Mesenchymal stem cell (in vitro differentiated cells and primary cell): Measurements from ENCODE around the gene PARK7.
A peak's percentile ranks its signal among the peaks of the same experiment; 100 is the strongest.
"Not testable (repeated sequence)": the region's sequence is repeated elsewhere in the genome, so short reads cannot be mapped to it uniquely, and the experiment has no call there.

Experiments used
- DNase-seq: peaks from one replicate; pipeline ENCODE4 v3.0.0-alpha.2; 2013
- H2AFZ ChIP-seq: one replicate; pipeline ENCODE4 v1.6.1; 2013; ENCODE audit warnings: low read depth, mild to moderate bottlenecking, control low read depth, inconsistent platforms, low read length, moderate library complexity
- H2AK5ac ChIP-seq: 2 replicates; pipeline ENCODE4 v1.6.1; 2013; ENCODE audit warnings: low read length, moderate library complexity, mild to moderate bottlenecking, inconsistent platforms; ENCODE audit not compliant: severe bottlenecking
- H2BK120ac ChIP-seq: one replicate; pipeline ENCODE4 v1.6.1; 2013; ENCODE audit warnings: low read depth, mild to moderate bottlenecking, inconsistent platforms, low read length, moderate library complexity
- H2BK12ac ChIP-seq, 2 experiments: one replicate each; pipeline ENCODE4 v1.6.1; 2013; ENCODE audit warnings: inconsistent platforms in 2 of 2, low read length in 2 of 2, mild to moderate bottlenecking in 2 of 2, moderate library complexity in 2 of 2, control low read depth in 1 of 2
- H2BK15ac ChIP-seq: one replicate; pipeline ENCODE4 v1.6.1; 2013; ENCODE audit warnings: mild to moderate bottlenecking, low read depth, inconsistent platforms; ENCODE audit not compliant: poor library complexity, severe bottlenecking
- H2BK5ac ChIP-seq: 2 replicates; pipeline ENCODE4 v1.6.1; 2013; ENCODE audit warnings: low read depth, mild to moderate bottlenecking, low read length, control low read depth, inconsistent platforms; ENCODE audit not compliant: poor library complexity, severe bottlenecking
- H3K14ac ChIP-seq, 2 experiments: one replicate each; pipeline ENCODE4 v1.6.1; 2013; ENCODE audit warnings: inconsistent platforms in 2 of 2, low read length in 2 of 2, control low read depth in 1 of 2, mild to moderate bottlenecking in 1 of 2, moderate library complexity in 1 of 2
- H3K18ac ChIP-seq, 2 experiments: one replicate each; pipeline ENCODE4 v1.6.1; 2013; ENCODE audit warnings: inconsistent platforms in 2 of 2, low read length in 2 of 2, control low read depth in 1 of 2, low read depth in 1 of 2, mild to moderate bottlenecking in 1 of 2
- H3K23ac ChIP-seq, 2 experiments: one replicate each; pipeline ENCODE4 v1.6.1; 2013; ENCODE audit warnings: inconsistent platforms in 2 of 2, low read length in 2 of 2, mild to moderate bottlenecking in 2 of 2, moderate library complexity in 2 of 2, control low read depth in 1 of 2
- H3K27ac ChIP-seq: 2 replicates; pipeline ENCODE4 v1.5.1; 2013; ENCODE audit warnings: mild to moderate bottlenecking, moderate library complexity, low read length, control low read depth, inconsistent platforms; ENCODE audit not compliant: poor library complexity, severe bottlenecking
- H3K27me3 ChIP-seq, 2 experiments: 2 replicates each; pipeline versions ENCODE4 v1.6.1 to v1.7.0; 2013; ENCODE audit warnings: low read length in 2 of 2, mild to moderate bottlenecking in 2 of 2, moderate library complexity in 2 of 2, control low read depth in 1 of 2, inconsistent platforms in 1 of 2; ENCODE audit not compliant: control insufficient read depth in 1 of 2, insufficient read depth in 1 of 2
- H3K36me3 ChIP-seq, 2 experiments: 2 replicates each; pipeline versions ENCODE4 v1.6.1 to v1.7.0; 2013; ENCODE audit warnings: low read length in 2 of 2, control low read depth in 1 of 2, inconsistent platforms in 1 of 2, low read depth in 1 of 2, mild to moderate bottlenecking in 1 of 2; ENCODE audit not compliant: insufficient read depth in 2 of 2, control insufficient read depth in 1 of 2
- H3K4ac ChIP-seq, 2 experiments: one replicate each; pipeline ENCODE4 v1.6.1; 2013; ENCODE audit warnings: inconsistent platforms in 2 of 2, low read length in 2 of 2, mild to moderate bottlenecking in 2 of 2, moderate library complexity in 2 of 2, control low read depth in 1 of 2, low read depth in 1 of 2
- H3K4me1 ChIP-seq: 2 replicates; pipeline ENCODE4 v1.6.1; 2013; ENCODE audit warnings: low read depth, low read length, control low read depth; ENCODE audit not compliant: control insufficient read depth, insufficient read depth
- H3K4me2 ChIP-seq: 2 replicates; pipeline ENCODE4 v1.6.1; 2013; ENCODE audit warnings: low read length, mild to moderate bottlenecking, inconsistent platforms; ENCODE audit not compliant: poor library complexity, severe bottlenecking
- H3K4me3 ChIP-seq, 2 experiments: 2 replicates each; pipeline versions ENCODE4 v1.5.1 to v1.7.0; 2013; ENCODE audit warnings: low read length in 2 of 2, mild to moderate bottlenecking in 2 of 2, control low read depth in 1 of 2, low read depth in 1 of 2; ENCODE audit not compliant: insufficient read depth in 1 of 2
- H3K79me1 ChIP-seq: replicated peaks from 2 replicates; pipeline ENCODE4 v1.6.1; 2013; ENCODE audit warnings: mild to moderate bottlenecking, control low read depth, low read length, inconsistent platforms; ENCODE audit not compliant: poor library complexity, severe bottlenecking
- H3K9ac ChIP-seq: 2 replicates; pipeline ENCODE4 v1.7.0; 2013; ENCODE audit warnings: mild to moderate bottlenecking, low read length, moderate library complexity
- H3K9me3 ChIP-seq: 2 replicates; pipeline ENCODE4 v1.7.0; 2013; ENCODE audit warnings: mild to moderate bottlenecking, low read length; ENCODE audit not compliant: control insufficient read depth
- H4K8ac ChIP-seq: one replicate; pipeline ENCODE4 v1.6.1; 2013; ENCODE audit warnings: inconsistent platforms, mild to moderate bottlenecking, low read length, moderate library complexity
- H4K91ac ChIP-seq: one replicate; pipeline ENCODE4 v1.6.1; 2013; ENCODE audit warnings: mild to moderate bottlenecking, low read length, inconsistent platforms
- WGBS: methylation state at CpG from one replicate; pipeline ENCODE4 v1.1.7; 2013; ENCODE audit warnings: mixed read lengths; 5-methylcytosine and 5-hydroxymethylcytosine counted together

The PARK7 gene

DNA sequence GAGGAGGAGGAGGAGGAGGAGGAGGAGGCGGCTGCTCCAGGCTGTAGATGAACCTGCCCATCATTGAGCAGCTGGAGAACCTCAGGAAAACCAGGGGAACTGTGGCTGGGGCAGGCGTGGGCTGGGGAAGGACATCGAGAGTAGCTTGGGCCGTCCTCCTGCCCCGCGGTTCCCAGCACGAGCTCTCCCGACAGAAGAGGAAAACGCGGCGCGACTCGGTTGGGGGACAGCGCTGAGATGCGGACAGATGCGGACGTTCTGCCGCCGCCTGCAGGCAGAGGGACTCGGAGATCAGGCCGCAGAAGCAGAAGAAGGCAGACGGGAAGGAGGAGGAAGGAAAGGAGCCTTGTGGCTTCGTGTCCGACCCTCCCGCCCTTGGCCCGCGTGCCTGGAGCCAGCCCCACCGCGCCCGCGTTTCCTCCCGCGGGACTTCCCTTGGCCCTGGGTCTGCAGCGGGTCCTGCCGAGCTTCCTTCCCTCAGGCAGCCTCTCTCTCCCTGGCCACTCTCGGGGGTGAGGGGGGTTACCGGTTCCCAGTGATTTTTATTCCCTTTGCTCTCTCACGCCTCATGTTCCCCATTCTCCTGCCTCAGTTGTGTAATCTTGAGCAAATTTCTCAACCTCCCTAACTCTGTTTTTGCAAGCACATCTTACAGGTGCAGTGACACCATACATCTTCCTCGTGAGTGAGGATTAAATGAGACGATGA lies 19.1 kb upstream of the PARK7 start:
- H3K9ac ChIP-seq, result peak overlapping the region; percentile 34
- H3K14ac ChIP-seq, result peak overlapping the region in 1 of 2 experiments; percentile 51
- H3K27ac ChIP-seq, result no peak overlapping the region
- H3K4me1 ChIP-seq, result peaks cover 7% of the 10 kb centered on the region
- 13% methylated on average over 39 of the region's 40 CpGs for WGBS
- no peak overlapping the region for H3K4me2 ChIP-seq
- H3K79me1 ChIP-seq, result no peaks in the 10 kb centered on the region
- H3K36me3 ChIP-seq, result no peaks in the 10 kb centered on the region
- H4K8ac ChIP-seq, result peak overlapping the region; percentile 67
- peaks cover 16 to 19% of the 10 kb centered on the region in 2 experiments for H3K27me3 ChIP-seq
- H2AFZ ChIP-seq, result peak overlapping the region; percentile 54
- peak overlapping the region in 1 of 2 experiments; percentile 67 for H3K4me3 ChIP-seq
- H2BK15ac ChIP-seq, result peak overlapping the region; percentile 86
- peak overlapping the region; percentile 72 to 92 for H3K18ac ChIP-seq
- H3K23ac ChIP-seq, result no peak overlapping the region
- H3K4ac ChIP-seq, result peak overlapping the region; percentile 40 to 42
- peak overlapping the region; percentile 50 to 87 for H2BK12ac ChIP-seq
- H3K9me3 ChIP-seq, result no peaks in the 10 kb centered on the region
- peak; percentile 73 for DNase-seq
- H2BK120ac ChIP-seq, result peak overlapping the region; percentile 27
- no peak overlapping the region for H2AK5ac ChIP-seq
- H4K91ac ChIP-seq, result peak overlapping the region; percentile 79
- H2BK5ac ChIP-seq, result no peak overlapping the region

GRCh38 chr1:7943251-7943650 lies 18.3 kb upstream of the PARK7 start:
- Histone ChIP-seq H3K36me3 (no peaks in the 10 kb centered on the region), H2BK15ac (no peak overlapping the region), H2BK120ac (no peak overlapping the region), H3K4me3 (no peak overlapping the region), H3K23ac (no peak overlapping the region), H3K4me1 (peaks cover 7% of the 10 kb centered on the region), H3K79me1 (no peaks in the 10 kb centered on the region), H2AK5ac (no peak overlapping the region), H2AFZ (no peak overlapping the region), H3K4me2 (no peak overlapping the region), H3K9me3 (no peaks in the 10 kb centered on the region), H3K9ac (no peak overlapping the region), H2BK5ac (no peak overlapping the region), H3K14ac (no peak overlapping the region), H2BK12ac (no peak overlapping the region), H4K8ac (no peak overlapping the region), H3K27ac (no peak overlapping the region), H3K18ac (no peak overlapping the region), H3K27me3 (peaks cover 16 to 18% of the 10 kb centered on the region in 2 experiments), H3K4ac (no peak overlapping the region), H4K91ac (no peak overlapping the region)
- 35% methylated on average over 2 of the region's 2 CpGs for WGBS
- peak; percentile 12 for DNase-seq

DNA sequence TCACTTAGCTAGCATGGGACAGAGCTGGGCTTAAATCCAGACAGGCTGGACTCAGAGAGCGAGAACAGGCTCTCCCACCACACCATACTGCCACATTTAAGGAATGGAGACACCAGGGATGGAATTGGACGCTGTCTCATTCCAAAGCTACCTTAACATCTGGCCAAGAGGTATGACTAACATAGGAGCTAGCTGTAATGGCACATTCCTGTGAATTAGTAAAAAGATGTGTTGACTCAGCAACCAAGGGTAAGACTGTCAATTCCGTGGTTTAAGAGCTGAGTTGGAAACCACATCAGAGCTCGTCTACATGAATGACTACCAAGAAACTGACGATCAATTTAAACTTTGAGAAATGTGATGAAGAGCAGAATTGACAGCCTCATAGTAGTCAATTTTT lies 12.6 kb upstream of the PARK7 start:
- Histone ChIP-seq H3K27ac (no peak overlapping the region), H3K27me3 (no peaks in the 10 kb centered on the region), H3K4me1 (no peaks in the 10 kb centered on the region), H2BK5ac (no peak overlapping the region), H3K9me3 (no peaks in the 10 kb centered on the region), H2AK5ac (no peak overlapping the region), H2BK15ac (no peak overlapping the region), H3K4me3 (no peak overlapping the region), H3K14ac (no peak overlapping the region), H2AFZ (no peak overlapping the region), H3K23ac (no peak overlapping the region), H3K36me3 (no peaks in the 10 kb centered on the region), H4K91ac (no peak overlapping the region), H3K4ac (no peak overlapping the region), H3K18ac (no peak overlapping the region), H3K9ac (no peak overlapping the region), H2BK120ac (no peak overlapping the region), H2BK12ac (no peak overlapping the region), H3K4me2 (no peak overlapping the region), H4K8ac (no peak overlapping the region), H3K79me1 (no peaks in the 10 kb centered on the region)
- peak; percentile 25 for DNase-seq
- WGBS, result 38% methylated on average over 4 of the region's 5 CpGs

GRCh38 chr1:7952791-7953190 lies 8.7 kb upstream of the PARK7 start:
- H3K27me3 ChIP-seq, H3K4me3 ChIP-seq, H3K4me1 ChIP-seq, H2BK15ac ChIP-seq, H3K23ac ChIP-seq, DNase-seq, H3K14ac ChIP-seq, H3K27ac ChIP-seq, H4K8ac ChIP-seq, H4K91ac ChIP-seq, H3K4ac ChIP-seq, H2BK120ac ChIP-seq, H2BK5ac ChIP-seq, H3K79me1 ChIP-seq, H2BK12ac ChIP-seq, H3K36me3 ChIP-seq, H2AK5ac ChIP-seq, H2AFZ ChIP-seq, H3K9ac ChIP-seq, H3K18ac ChIP-seq, H3K9me3 ChIP-seq, H3K4me2 ChIP-seq: not testable (repeated sequence)
- 100% methylated on average over 6 of the region's 30 CpGs for WGBS
